Right atrium auricular region (tissue), 2 donors: ENCODE results near the gene ZNF362. TPM values are rescaled to one million over a fixed set of nuclear protein-coding genes. Genes with fewer than 3 reads are reported as not detected.
A peak's percentile ranks its signal among the peaks of the same experiment; 100 is the strongest.

Experiments used
- DNase-seq: peaks from one replicate; pipeline ENCODE4 v3.0.0-alpha.2; 2019; ENCODE audit warnings: low spot score
- H3K27ac ChIP-seq, 2 donors: fragments of 200-600 bp; sonication (generic); 1 replicate in 1 of 2; 2 replicates in 1 of 2; pipeline ENCODE4 v1.5.1; 2016 to 2019
- H3K27me3 ChIP-seq, 2 donors: fragments of 200-600 bp; sonication (generic); one replicate each; pipeline versions ENCODE4 v1.5.1 to v1.6.0; 2017 to 2019
- H3K36me3 ChIP-seq: fragments of 200-600 bp; sonication (generic); one replicate; pipeline ENCODE4 v1.5.1; 2016
- H3K4me1 ChIP-seq, 2 donors: fragments of 200-600 bp; sonication (generic); one replicate each; pipeline versions ENCODE4 v1.5.1 to v1.6.0; 2017 to 2019
- H3K4me3 ChIP-seq, 2 donors: fragments of 200-600 bp; sonication (generic); 1 replicate in 1 of 2; 2 replicates in 1 of 2; pipeline ENCODE4 v1.5.1; 2017 to 2019; ENCODE audit warnings: mild to moderate bottlenecking in 1 of 2, moderate library complexity in 1 of 2
- H3K9me3 ChIP-seq, 2 donors: fragments of 200-600 bp; sonication (generic); one replicate each; pipeline ENCODE4 v1.5.1; 2019
- total RNA-seq, 2 donors: library from RNA; depleted of rRNA; stranded (reverse); fragments of >200 nt; gene quantifications; one replicate each; pipeline ENCODE4 v1.1.0, GENCODE V29; 2016
- TF ChIP-seq, protein P1 (sequence below), 2 donors: fragments of 200-600 bp; sonication (generic); IDR thresholded peaks; one replicate each; pipeline ENCODE4 v1.5.1; 2019; ENCODE audit warnings: antibody characterized with exemption in 2 of 2

ZNF362 gene
- total RNA-seq, 2 donors from 2014 or later, result 23.5 to 50.5 TPM

DNA sequence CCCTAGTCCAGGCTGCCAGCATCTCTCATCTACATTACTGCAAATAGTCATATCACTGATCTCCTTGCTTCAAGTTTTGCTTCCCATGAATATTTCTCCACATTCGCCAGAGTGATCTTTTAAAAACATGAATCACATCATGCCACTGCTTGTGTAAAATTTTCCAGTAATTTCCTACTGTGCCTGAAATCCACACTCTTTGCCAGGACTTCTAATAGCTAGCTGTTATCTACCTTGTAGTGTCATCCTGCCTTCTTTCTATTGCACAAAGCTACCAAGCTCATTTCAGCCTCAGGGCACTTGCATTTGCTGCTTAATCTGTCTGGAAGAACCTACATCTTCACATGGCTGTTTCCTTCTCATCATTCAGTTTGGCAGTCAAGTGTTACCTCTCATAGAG lies 33.9 kb upstream of the ZNF362 start:
- Histone ChIP-seq H3K36me3 (no peaks in the 10 kb centered on the region), H3K4me1 (no peaks in the 10 kb centered on the region), H3K4me3 (no peak overlapping the region), H3K27ac (no peak overlapping the region), H3K9me3 (peaks cover 0 to 19% of the 10 kb centered on the region in 2 donors), H3K27me3 (no peaks in the 10 kb centered on the region)
- DNase-seq, result no peak
- TF ChIP-seq, protein P1, sequence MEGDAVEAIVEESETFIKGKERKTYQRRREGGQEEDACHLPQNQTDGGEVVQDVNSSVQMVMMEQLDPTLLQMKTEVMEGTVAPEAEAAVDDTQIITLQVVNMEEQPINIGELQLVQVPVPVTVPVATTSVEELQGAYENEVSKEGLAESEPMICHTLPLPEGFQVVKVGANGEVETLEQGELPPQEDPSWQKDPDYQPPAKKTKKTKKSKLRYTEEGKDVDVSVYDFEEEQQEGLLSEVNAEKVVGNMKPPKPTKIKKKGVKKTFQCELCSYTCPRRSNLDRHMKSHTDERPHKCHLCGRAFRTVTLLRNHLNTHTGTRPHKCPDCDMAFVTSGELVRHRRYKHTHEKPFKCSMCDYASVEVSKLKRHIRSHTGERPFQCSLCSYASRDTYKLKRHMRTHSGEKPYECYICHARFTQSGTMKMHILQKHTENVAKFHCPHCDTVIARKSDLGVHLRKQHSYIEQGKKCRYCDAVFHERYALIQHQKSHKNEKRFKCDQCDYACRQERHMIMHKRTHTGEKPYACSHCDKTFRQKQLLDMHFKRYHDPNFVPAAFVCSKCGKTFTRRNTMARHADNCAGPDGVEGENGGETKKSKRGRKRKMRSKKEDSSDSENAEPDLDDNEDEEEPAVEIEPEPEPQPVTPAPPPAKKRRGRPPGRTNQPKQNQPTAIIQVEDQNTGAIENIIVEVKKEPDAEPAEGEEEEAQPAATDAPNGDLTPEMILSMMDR (IDR thresholded peaks at IDR 0.05), result no peak

- DNase-seq, result no peak
Observed at GRCh38 chr1:33224166-33224707, 32.1 kb upstream of the ZNF362 start.

GRCh38 chr1:33225586-33225985 lies 30.7 kb upstream of the ZNF362 start:
- TF ChIP-seq, protein P1 (IDR thresholded peaks at IDR 0.05), result no peak
- no peak overlapping the region for H3K27ac ChIP-seq
- peaks cover 0 to 7% of the 10 kb centered on the region in 2 donors for H3K4me1 ChIP-seq
- no peaks in the 10 kb centered on the region for H3K36me3 ChIP-seq
- no peaks in the 10 kb centered on the region for H3K27me3 ChIP-seq
- peaks cover 0 to 19% of the 10 kb centered on the region in 2 donors for H3K9me3 ChIP-seq
- no peak overlapping the region for H3K4me3 ChIP-seq
- DNase-seq, result no peak

More at GRCh38 chr1:33224166-33224707, 32.1 kb upstream of the ZNF362 start:
- no peaks in the 10 kb centered on the region for H3K27me3 ChIP-seq
- H3K4me1 ChIP-seq, result peaks cover 0 to 7% of the 10 kb centered on the region in 2 donors
- H3K9me3 ChIP-seq, result peaks cover 0 to 19% of the 10 kb centered on the region in 2 donors
- no peaks in the 10 kb centered on the region for H3K36me3 ChIP-seq
- no peak overlapping the region for H3K27ac ChIP-seq
- H3K4me3 ChIP-seq, result no peak overlapping the region
- TF ChIP-seq, protein P1 (IDR thresholded peaks at IDR 0.05), result no peak

DNA sequence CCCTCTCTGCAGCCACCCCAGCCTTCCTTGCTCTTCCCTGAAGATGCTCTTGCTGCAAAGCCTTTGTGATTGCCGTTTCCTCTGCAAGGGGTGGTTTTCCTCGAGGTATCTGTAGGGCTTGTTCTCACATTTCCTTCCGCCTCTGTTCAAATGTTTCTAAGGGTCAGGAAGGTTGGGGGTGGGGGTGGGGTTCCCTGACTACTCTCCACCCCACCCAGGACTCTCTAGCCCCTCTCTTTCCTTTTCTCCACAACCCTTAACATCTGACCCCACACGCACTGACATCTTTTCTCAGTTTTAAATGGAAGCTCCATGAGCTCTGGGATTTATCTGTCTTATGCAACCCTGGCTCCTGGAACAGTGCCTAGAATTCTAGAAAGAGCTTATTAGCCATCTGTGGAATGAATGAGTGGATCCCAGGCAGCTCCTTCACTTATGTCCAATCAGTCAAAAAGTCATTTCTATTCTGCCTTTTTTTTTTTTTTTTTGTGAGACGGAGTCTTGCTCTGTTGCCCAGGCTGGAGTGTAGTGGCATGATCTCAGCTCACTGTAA lies 27.3 kb upstream of the ZNF362 start:
- DNase-seq, result peak; percentile 57
- no peak overlapping the region for H3K4me3 ChIP-seq
- no peak overlapping the region for H3K27ac ChIP-seq
- H3K9me3 ChIP-seq, result peaks cover 0 to 11% of the 10 kb centered on the region in 2 donors
- TF ChIP-seq, protein P1 (IDR thresholded peaks at IDR 0.05), result no peak
- H3K4me1 ChIP-seq, result peaks cover 0 to 7% of the 10 kb centered on the region in 2 donors
- no peaks in the 10 kb centered on the region for H3K27me3 ChIP-seq
- H3K36me3 ChIP-seq, result no peaks in the 10 kb centered on the region

DNA sequence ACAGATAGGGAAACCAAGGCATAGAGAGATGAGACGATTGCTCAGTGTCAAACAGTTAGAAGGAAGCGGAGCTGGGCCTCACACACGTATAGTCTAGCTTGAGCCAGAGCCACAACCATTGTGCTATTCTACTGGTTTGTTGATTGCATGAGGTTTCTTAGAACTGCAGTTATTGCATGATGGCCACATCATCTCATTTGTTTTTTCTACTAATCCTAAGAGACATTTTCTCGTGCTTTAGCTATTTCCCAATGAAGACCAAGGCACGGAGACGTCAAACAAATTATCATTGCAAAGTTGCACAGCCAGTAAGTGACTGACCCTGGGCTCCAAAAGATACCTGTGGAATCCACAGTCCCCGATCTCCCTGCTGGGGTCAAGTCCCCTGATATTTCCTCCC lies 25.1 kb upstream of the ZNF362 start:
- H3K36me3 ChIP-seq, result no peaks in the 10 kb centered on the region
- TF ChIP-seq, protein P1 (IDR thresholded peaks at IDR 0.05), result no peak
- peak; percentile 5 for DNase-seq
- H3K4me1 ChIP-seq, result peaks cover 0 to 18% of the 10 kb centered on the region in 2 donors
- no peaks in the 10 kb centered on the region for H3K9me3 ChIP-seq
- no peak overlapping the region for H3K4me3 ChIP-seq
- no peak overlapping the region for H3K27ac ChIP-seq
- no peaks in the 10 kb centered on the region for H3K27me3 ChIP-seq

DNA sequence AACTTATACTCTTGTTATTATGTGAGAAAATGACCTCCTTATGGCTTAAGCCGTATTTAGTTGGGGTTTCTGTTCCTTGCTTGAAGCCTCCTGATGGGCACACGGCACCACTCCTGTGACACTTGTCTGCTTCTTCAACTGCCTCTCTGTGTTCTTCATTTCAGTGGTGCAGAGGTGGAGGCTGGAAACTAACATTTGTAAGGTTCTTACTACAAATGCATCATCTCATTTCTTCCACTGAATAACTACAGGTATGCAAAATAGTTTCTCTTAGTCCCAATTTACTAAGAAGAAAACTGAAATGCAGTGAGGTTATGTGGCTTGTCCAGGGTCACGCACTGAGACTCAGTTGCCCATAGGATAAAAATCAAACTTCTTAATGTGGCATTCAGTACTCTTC lies 23.6 kb upstream of the ZNF362 start:
- peaks cover 0 to 18% of the 10 kb centered on the region in 2 donors for H3K4me1 ChIP-seq
- TF ChIP-seq, protein P1 (IDR thresholded peaks at IDR 0.05), result no peak
- H3K36me3 ChIP-seq, result no peaks in the 10 kb centered on the region
- no peak overlapping the region for H3K27ac ChIP-seq
- peak; percentile 9 for DNase-seq
- H3K27me3 ChIP-seq, result no peaks in the 10 kb centered on the region
- H3K4me3 ChIP-seq, result no peak overlapping the region
- no peaks in the 10 kb centered on the region for H3K9me3 ChIP-seq
